Prostate gland (tissue), 2 donors: ENCODE measurements around the gene YPEL3. TPM values are rescaled to one million over a fixed set of nuclear protein-coding genes. Genes with fewer than 3 reads are reported as not detected.
A peak's percentile ranks its signal among the peaks of the same experiment; 100 is the strongest.

ENCODE experiments used
- DNase-seq: peaks from one replicate; pipeline ENCODE4 v3.0.0-alpha.2; 2019; ENCODE audit warnings: low spot score
- H3K27ac ChIP-seq, 2 donors: fragments of 200-600 bp; sonication (generic); 2 replicates each; pipeline ENCODE4 v1.5.1; 2017 to 2019
- H3K27me3 ChIP-seq: fragments of 200-600 bp; sonication (generic); replicated peaks from 2 replicates; pipeline ENCODE4 v1.5.1; 2019; ENCODE audit not compliant: insufficient read depth
- H3K36me3 ChIP-seq, 2 donors: fragments of 200-600 bp; sonication (generic); 1 replicate in 1 of 2; 2 replicates in 1 of 2; pipeline versions ENCODE4 v1.5.1 to v1.8.1; 2017 to 2019
- H3K4me1 ChIP-seq: fragments of 200-600 bp; sonication (generic); replicated peaks from 2 replicates; pipeline ENCODE4 v1.5.1; 2019
- H3K4me3 ChIP-seq, 2 donors: fragments of 200-600 bp; sonication (generic); 2 replicates each; pipeline ENCODE4 v1.5.1; 2017 to 2019
- H3K9me3 ChIP-seq: fragments of 200-600 bp; sonication (generic); 2 replicates; pipeline ENCODE4 v1.5.1; 2017
- CTCF ChIP-seq, 4 experiments: fragments of 200-600 bp in 2 of 4; fragments of 450-650 bp in 2 of 4; sonication (generic) in 2 of 4; IDR thresholded peaks; 1 replicate in 3 of 4; 2 replicates in 1 of 4; pipeline ENCODE4 v1.5.1; 2016 to 2019; ENCODE audit warnings: antibody characterized with exemption in 4 of 4, mild to moderate bottlenecking in 2 of 4, moderate library complexity in 2 of 4
- POLR2A ChIP-seq: fragments of 450-650 bp; IDR thresholded peaks from one replicate; pipeline ENCODE4 v1.6.1; 2016; ENCODE audit warnings: antibody characterized with exemption, mild to moderate bottlenecking
- POLR2AphosphoS5 ChIP-seq: sonication (generic); formaldehyde crosslinking; IDR thresholded peaks from one replicate; pipeline ENCODE4 v1.6.1; 2017; ENCODE audit warnings: antibody characterized with exemption
- WGBS: methylation state at CpG from one replicate; pipeline ENCODE4 v1.1.5; 2018; 5-methylcytosine and 5-hydroxymethylcytosine counted together
- intact Hi-C: fragments of 100-400 bp; cut with DNase I; formaldehyde crosslinking; loops from one replicate; pipeline ENCODE4 v1.14.2; 2022
- total RNA-seq, 2 donors: library from RNA; depleted of rRNA; stranded (reverse); fragments of >200 nt; gene quantifications; one replicate each; pipeline ENCODE4 v1.1.0, GENCODE V29; 2016

Gene YPEL3
- total RNA-seq, 2 donors from 2014 or later = 150 to 164 TPM

- peaks cover 32% of the 10 kb centered on the region for H3K4me1 ChIP-seq
- H3K27ac ChIP-seq = peak overlapping the region; percentile 0 to 43
- WGBS = 46% methylated on average over 31 of the region's 31 CpGs
- DNase-seq = no peak
- no peaks in the 10 kb centered on the region for H3K9me3 ChIP-seq
- no peaks in the 10 kb centered on the region for H3K27me3 ChIP-seq
- peaks cover 14 to 24% of the 10 kb centered on the region in 2 donors for H3K36me3 ChIP-seq
- intact Hi-C loops = loop anchor here (5.0 to 10.0 kb wide), 2 partner anchors 52 to 585 kb away; partner anchors contain the start of genes FBRS, MAPK3 and PRR14
- TF ChIP-seq CTCF (IDR thresholded peaks at IDR 0.05) = no peak
- no peak for TF ChIP-seq POLR2AphosphoS5
- no peak for TF ChIP-seq POLR2A
- no peak overlapping the region for H3K4me3 ChIP-seq
Observed at GRCh38 chr16:30069611-30070462, 26.2 kb downstream of the YPEL3 start.

DNA sequence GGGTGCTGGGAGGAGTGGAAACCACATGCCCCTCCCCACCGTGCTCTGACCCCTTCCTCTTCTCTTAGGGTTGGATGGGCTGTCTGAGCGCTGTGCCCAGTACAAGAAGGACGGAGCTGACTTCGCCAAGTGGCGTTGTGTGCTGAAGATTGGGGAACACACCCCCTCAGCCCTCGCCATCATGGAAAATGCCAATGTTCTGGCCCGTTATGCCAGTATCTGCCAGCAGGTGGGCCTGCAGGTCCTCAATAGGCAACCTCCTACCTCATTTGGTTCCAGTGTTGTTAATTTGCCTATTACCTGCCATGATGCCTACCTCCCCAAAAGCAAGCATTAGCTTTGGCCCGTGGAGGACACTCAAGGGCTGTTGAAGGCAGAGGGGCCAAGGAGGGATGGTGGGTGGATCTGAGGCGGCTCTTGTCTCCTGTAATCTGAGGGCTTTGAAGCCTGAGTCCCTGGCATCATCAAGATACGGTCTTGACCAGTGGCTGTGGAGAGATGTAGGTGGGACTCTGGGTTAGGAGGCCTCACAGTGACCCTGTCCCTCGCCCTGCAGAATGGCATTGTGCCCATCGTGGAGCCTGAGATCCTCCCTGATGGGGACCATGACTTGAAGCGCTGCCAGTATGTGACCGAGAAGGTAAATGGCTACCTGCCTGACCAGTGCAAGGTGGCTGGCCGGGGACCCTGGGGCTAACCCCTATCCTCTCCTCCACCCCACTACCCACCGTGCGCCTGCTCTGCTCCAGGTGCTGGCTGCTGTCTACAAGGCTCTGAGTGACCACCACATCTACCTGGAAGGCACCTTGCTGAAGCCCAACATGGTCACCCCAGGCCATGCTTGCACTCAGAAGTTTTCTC, 27.0 kb downstream of the YPEL3 start:
- no peaks in the 10 kb centered on the region for H3K9me3 ChIP-seq
- H3K36me3 ChIP-seq = peaks cover 14 to 24% of the 10 kb centered on the region in 2 donors
- DNase-seq = no peak
- intact Hi-C loops = loop anchor here (5.0 to 10.0 kb wide), 2 partner anchors 53 to 586 kb away; partner anchors contain the start of genes FBRS, MAPK3 and PRR14
- H3K27me3 ChIP-seq = no peaks in the 10 kb centered on the region
- H3K4me3 ChIP-seq = no peak overlapping the region
- peaks cover 32% of the 10 kb centered on the region for H3K4me1 ChIP-seq
- TF ChIP-seq POLR2AphosphoS5 (no peak), POLR2A (no peak), CTCF (IDR thresholded peaks at IDR 0.05) (peak in 2 of 4 experiments; percentile 39 to 52)
- WGBS = 74% methylated on average over 14 of the region's 17 CpGs
- peak overlapping the region in 1 of 2 donors; percentile 43 for H3K27ac ChIP-seq

GRCh38 chr16:30068333-30068732, 27.7 kb downstream of the YPEL3 start:
- Histone ChIP-seq H3K27me3 (no peaks in the 10 kb centered on the region), H3K27ac (peak overlapping the region in 1 of 2 donors; percentile 97), H3K36me3 (peaks cover 14 to 24% of the 10 kb centered on the region in 2 donors), H3K4me1 (peaks cover 37% of the 10 kb centered on the region), H3K4me3 (no peak overlapping the region), H3K9me3 (no peaks in the 10 kb centered on the region)
- no peak for DNase-seq
- TF ChIP-seq POLR2AphosphoS5 (no peak), POLR2A (no peak), CTCF (IDR thresholded peaks at IDR 0.05) (no peak)
- WGBS = 84% methylated on average over 9 of the region's 9 CpGs
- intact Hi-C loops = loop anchor here (5.0 to 10.0 kb wide), 2 partner anchors 54 to 586 kb away; partner anchors contain the start of genes FBRS, MAPK3 and PRR14

- no peak for DNase-seq
- no peaks in the 10 kb centered on the region for H3K9me3 ChIP-seq
Observed at GRCh38 chr16:30067584-30067916, 28.5 kb downstream of the YPEL3 start.

More at GRCh38 chr16:30067584-30067916, 28.5 kb downstream of the YPEL3 start:
- TF ChIP-seq CTCF (IDR thresholded peaks at IDR 0.05) (no peak), POLR2AphosphoS5 (no peak), POLR2A (no peak)
- WGBS = 51% methylated on average over 6 of the region's 6 CpGs
- intact Hi-C loops = loop anchor here (5.0 to 10.0 kb wide), 2 partner anchors 55 to 587 kb away; partner anchors contain the start of genes FBRS, MAPK3 and PRR14
- Histone ChIP-seq H3K27ac (peak overlapping the region in 1 of 2 donors; percentile 97), H3K4me1 (peaks cover 37% of the 10 kb centered on the region), H3K36me3 (peaks cover 14 to 24% of the 10 kb centered on the region in 2 donors), H3K27me3 (no peaks in the 10 kb centered on the region), H3K4me3 (peak overlapping the region; percentile 86 to 98)
